Right ventricle myocardium superior (tissue), 1 donor: ENCODE data around the gene SUPT7L. TPM values are rescaled to one million over a fixed set of nuclear protein-coding genes. Genes with fewer than 3 reads are reported as not detected.
"Not testable (repeated sequence)": the region's sequence is repeated elsewhere in the genome, so short reads cannot be mapped to it uniquely, and the experiment has no call there.

Experiments
- ATAC-seq: fragments of 200-7000 bp; cut with Tn5 transposase; one replicate; pipeline ENCODE4 v1.9.1; 2020; ENCODE audit warnings: mild to moderate bottlenecking; ENCODE audit not compliant: poor library complexity
- DNase-seq: peaks from one replicate; pipeline ENCODE4 v3.0.0-alpha.2; 2020
- intact Hi-C: fragments of 100-400 bp; cut with DNase I; formaldehyde crosslinking; loops from one replicate; pipeline ENCODE4 v1.11.2; 2022
- total RNA-seq: library from RNA; stranded (reverse); fragmentation: NEBNext Ultra II Directional; extraction: Animal tissue kit (Norgen Biotek cat#: 25700); gene quantifications from one replicate; pipeline ENCODE4 v1.2.1, GENCODE V29; 2021
- donor health status: DM: no; HTN: yes; CAD: no; lungs with severe emphysema.

The SUPT7L gene
- total RNA-seq, 1 donor from 2014 or later, result 24.2 TPM

- intact Hi-C loops, result no loop called here
- ATAC-seq, result no peak
- no peak for DNase-seq
Observed at GRCh38 chr2:27651056-27651455, 12.4 kb downstream of the SUPT7L start.

GRCh38 chr2:27647737-27648136 is 15.7 kb downstream of the SUPT7L start:
- ATAC-seq (no peak), DNase-seq (no peak)
- intact Hi-C loops, result no loop called here

- ATAC-seq (no peak), DNase-seq (no peak)
- intact Hi-C loops, result no loop called here
Observed at GRCh38 chr2:27647289-27647688, 16.1 kb downstream of the SUPT7L start.

- ATAC-seq (no peak), DNase-seq (no peak)
- intact Hi-C loops, result no loop called here
Observed at GRCh38 chr2:27645197-27645596, 18.2 kb downstream of the SUPT7L start.

- DNase-seq (no peak), ATAC-seq (no peak)
- intact Hi-C loops, result no loop called here
Observed at GRCh38 chr2:27640722-27641245, 22.6 kb downstream of the SUPT7L start.

GRCh38 chr2:27638709-27639108 is 24.7 kb downstream of the SUPT7L start:
- no peak for DNase-seq
- intact Hi-C loops, result no loop called here
- ATAC-seq, result no peak

- no peak for DNase-seq
- intact Hi-C loops, result no loop called here
- ATAC-seq, result no peak
Observed at GRCh38 chr2:27638037-27638637, 25.3 kb downstream of the SUPT7L start.

- DNase-seq (no peak), ATAC-seq (no peak)
- intact Hi-C loops, result no loop called here
Observed at GRCh38 chr2:27636766-27637165, 26.6 kb downstream of the SUPT7L start.

GRCh38 chr2:27634291-27634690 is 29.1 kb downstream of the SUPT7L start:
- intact Hi-C loops, result no loop called here
- ATAC-seq (no peak), DNase-seq (no peak)

GRCh38 chr2:27630257-27630656 is 33.2 kb downstream of the SUPT7L start:
- ATAC-seq, DNase-seq, intact Hi-C loops: not testable (repeated sequence)

- ATAC-seq (peak; percentile 98), DNase-seq (peak; percentile 92)
- intact Hi-C loops, result loop anchor here (10.0 kb wide), 1 partner anchor 144 kb away; the partner anchor contains the start of gene IFT172
Observed at GRCh38 chr2:27628767-27629709, 34.4 kb downstream of the SUPT7L start, which contains the start of the genes CCDC121 and GPN1. CCDC121 (minus strand) TSS chr2:27629012; CDS start chr2:27627799, 1,213 bp downstream. GPN1 (plus strand) TSS chr2:27629050; CDS start chr2:27629059, 9 bp downstream.

- intact Hi-C loops, result loop anchor here (10.0 kb wide), 1 partner anchor 143 kb away; the partner anchor contains the start of gene IFT172
- ATAC-seq (peak; percentile 62), DNase-seq (no peak)
Observed at GRCh38 chr2:27627963-27628766, 35.2 kb downstream of the SUPT7L start.

GRCh38 chr2:27626921-27627320 is 36.5 kb downstream of the SUPT7L start:
- intact Hi-C loops, result loop anchor here (10.0 kb wide), 1 partner anchor 142 kb away; the partner anchor contains the start of gene IFT172
- not testable (repeated sequence) for DNase-seq
- peak; percentile 21 for ATAC-seq

- not testable (repeated sequence) for DNase-seq, ATAC-seq
- intact Hi-C loops, result loop anchor here (10.0 kb wide), 1 partner anchor 142 kb away; the partner anchor contains the start of gene IFT172
Observed at GRCh38 chr2:27626323-27626722, 37.1 kb downstream of the SUPT7L start.

- ATAC-seq (no peak), DNase-seq (no peak)
- intact Hi-C loops, result loop anchor here (10.0 kb wide), 1 partner anchor 140 kb away; the partner anchor contains the start of gene IFT172
Observed at GRCh38 chr2:27624943-27625342, 38.5 kb downstream of the SUPT7L start.

- DNase-seq (no peak), ATAC-seq (no peak)
- intact Hi-C loops, result loop anchor here (10.0 kb wide), 1 partner anchor 138 kb away; the partner anchor contains the start of gene IFT172
Observed at GRCh38 chr2:27622921-27623384, 40.5 kb downstream of the SUPT7L start.

GRCh38 chr2:27621524-27621923 is 41.9 kb downstream of the SUPT7L start:
- ATAC-seq, result no peak
- intact Hi-C loops, result loop anchor here (10.0 kb wide), 1 partner anchor 137 kb away; the partner anchor contains the start of gene IFT172

GRCh38 chr2:27615316-27615715 is 48.1 kb downstream of the SUPT7L start:
- intact Hi-C loops, result no loop called here
- ATAC-seq (no peak), DNase-seq (no peak)

More at GRCh38 chr2:27621524-27621923, 41.9 kb downstream of the SUPT7L start:
- DNase-seq, result no peak
